Measurements from ENCODE around the gene DPP10. TPM values are rescaled to one million over a fixed set of nuclear protein-coding genes. Genes with fewer than 3 reads are reported as not detected.
"Not testable (repeated sequence)": the region's sequence is repeated elsewhere in the genome, so short reads cannot be mapped to it uniquely, and the experiment has no call there.

The DPP10 gene
- total RNA-seq, 4 donors from 2014 or later: 0.13 to 2.8 (median 0.48) TPM; not detected in 1

DNA sequence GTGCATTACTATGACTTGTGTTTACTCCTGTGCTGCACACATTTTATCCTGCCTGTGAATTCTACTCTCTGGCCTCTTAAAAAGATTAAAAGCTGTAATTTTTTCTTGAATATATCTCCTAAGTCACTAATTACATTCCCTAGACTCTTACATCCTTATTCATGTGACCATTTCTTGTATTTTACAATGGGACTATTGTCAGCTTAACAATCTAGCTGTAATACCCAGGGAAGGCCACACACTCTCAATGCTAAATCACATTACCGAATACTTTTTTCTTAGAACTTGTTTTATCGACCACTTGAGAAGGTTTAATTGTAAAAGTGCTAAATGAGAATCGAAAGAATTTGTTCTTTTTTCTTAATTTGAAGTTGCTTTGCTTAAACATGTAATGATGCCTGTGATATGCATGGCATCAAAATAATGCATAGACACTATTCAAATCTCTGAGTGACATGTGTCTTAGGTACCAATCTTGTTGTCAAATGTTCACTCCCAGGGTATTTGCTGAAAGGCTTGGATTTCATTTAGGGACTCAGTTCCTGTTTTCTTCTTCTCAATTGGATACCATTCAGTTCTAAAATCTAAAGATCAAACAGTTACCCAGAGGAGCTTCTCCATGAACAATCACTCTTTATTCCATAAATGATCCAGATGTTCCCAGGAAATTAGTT, 498.5 kb downstream of the DPP10 start:
- DNase-seq (ENCODE audit: low spot score) (no peak), ATAC-seq (ENCODE audit: low FRiP score) (no peak)
- TF ChIP-seq, protein P1, sequence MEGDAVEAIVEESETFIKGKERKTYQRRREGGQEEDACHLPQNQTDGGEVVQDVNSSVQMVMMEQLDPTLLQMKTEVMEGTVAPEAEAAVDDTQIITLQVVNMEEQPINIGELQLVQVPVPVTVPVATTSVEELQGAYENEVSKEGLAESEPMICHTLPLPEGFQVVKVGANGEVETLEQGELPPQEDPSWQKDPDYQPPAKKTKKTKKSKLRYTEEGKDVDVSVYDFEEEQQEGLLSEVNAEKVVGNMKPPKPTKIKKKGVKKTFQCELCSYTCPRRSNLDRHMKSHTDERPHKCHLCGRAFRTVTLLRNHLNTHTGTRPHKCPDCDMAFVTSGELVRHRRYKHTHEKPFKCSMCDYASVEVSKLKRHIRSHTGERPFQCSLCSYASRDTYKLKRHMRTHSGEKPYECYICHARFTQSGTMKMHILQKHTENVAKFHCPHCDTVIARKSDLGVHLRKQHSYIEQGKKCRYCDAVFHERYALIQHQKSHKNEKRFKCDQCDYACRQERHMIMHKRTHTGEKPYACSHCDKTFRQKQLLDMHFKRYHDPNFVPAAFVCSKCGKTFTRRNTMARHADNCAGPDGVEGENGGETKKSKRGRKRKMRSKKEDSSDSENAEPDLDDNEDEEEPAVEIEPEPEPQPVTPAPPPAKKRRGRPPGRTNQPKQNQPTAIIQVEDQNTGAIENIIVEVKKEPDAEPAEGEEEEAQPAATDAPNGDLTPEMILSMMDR (IDR thresholded peaks at IDR 0.05): no peak

DNA sequence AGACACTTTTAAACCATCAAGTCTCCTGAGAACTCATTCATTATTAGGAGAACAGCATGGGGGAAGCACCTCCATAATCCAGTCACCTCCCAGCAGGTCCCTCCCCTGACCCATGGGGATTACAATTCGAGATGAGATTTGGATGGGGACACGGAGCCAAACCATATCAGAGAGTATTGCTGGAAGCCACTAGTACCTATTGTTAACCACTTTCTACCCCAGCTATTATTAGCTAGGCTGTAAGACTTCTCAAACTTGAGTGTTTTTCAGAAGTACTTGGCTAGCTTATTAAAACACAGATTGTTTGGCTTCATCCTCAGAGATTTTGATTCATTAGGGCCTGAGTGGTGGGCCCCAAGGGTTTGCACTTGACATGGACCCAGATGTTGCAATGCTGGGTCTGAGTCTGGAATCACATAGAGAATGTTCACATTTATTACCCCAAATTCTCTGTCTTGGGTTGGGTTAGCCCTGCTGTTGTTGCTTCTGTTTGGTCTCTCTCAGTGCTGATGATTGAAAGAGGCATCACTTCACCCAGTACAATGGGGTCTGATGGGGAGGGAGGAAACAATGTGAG, 506.9 kb downstream of the DPP10 start:
- ATAC-seq (ENCODE audit: low FRiP score) (no peak), DNase-seq (ENCODE audit: low spot score) (no peak)
- TF ChIP-seq, protein P1 (IDR thresholded peaks at IDR 0.05): no peak

DNA sequence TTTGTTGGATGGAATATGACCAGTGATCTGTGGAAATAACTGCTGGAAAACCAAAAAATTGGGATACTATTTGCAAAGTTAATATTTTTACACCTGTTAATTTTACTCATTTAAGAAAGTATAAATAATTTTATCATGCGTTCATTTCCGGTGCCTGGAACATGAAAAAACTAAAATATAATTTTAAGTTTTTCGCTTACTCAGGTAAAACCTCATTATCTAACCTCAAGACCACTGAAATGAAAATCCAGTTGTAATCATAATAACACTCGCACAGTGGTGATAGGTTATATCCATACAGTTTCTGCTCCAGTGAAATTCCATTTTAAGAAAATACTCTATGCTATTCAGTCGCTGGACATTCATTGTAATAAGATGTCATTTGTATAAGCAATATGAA, 517.9 kb downstream of the DPP10 start:
- ATAC-seq (ENCODE audit: low FRiP score) (no peak), DNase-seq (ENCODE audit: low spot score) (no peak)
- TF ChIP-seq, protein P1 (IDR thresholded peaks at IDR 0.05): no peak

DNA sequence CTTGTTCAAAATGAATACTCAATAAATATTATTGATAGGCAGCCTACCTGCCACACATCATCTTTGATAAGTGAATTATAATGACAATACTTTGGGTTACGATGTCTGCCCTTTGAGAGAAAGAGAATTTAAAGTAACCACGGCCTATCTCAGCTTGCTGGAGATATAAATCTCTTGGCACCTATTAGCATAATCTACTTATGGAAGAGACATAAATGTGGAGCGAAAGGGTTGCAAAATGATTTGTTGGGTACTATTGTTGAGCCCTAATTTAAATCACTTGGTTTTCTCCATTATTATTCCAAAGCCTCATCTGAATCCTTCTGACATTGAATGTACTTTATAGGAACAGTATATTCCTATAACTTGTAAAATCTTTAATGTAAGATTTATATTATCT, 520.1 kb downstream of the DPP10 start:
- TF ChIP-seq, protein P1 (IDR thresholded peaks at IDR 0.05): no peak
- ATAC-seq (ENCODE audit: low FRiP score) (no peak), DNase-seq (ENCODE audit: low spot score) (no peak)

- TF ChIP-seq, protein P1 (IDR thresholded peaks at IDR 0.05): no peak
- DNase-seq (ENCODE audit: low spot score): no peak
- ATAC-seq (ENCODE audit: low FRiP score): no peak
Measured at GRCh38 chr2:114968748-114969400, 526.4 kb downstream of the DPP10 start.

DNA sequence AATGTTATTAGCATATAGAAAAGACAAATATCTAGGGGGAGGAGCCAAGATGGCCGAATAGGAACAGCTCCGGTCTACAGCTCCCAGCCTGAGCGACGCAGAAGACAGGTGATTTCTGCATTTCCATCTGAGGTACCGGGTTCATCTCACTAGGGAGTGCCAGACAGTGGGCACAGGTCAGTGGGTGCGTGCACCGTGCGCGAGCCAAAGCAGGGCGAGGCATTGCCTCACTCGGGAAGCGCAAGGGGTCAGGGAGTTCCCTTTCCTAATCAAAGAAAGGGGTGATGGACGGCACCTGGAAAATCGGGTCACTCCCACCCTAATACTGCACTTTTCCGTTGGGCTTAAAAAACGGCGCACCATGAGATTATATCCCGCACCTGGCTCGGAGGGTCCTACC, 561.9 kb downstream of the DPP10 start:
- ATAC-seq (ENCODE audit: low FRiP score): not testable (repeated sequence)

DNA sequence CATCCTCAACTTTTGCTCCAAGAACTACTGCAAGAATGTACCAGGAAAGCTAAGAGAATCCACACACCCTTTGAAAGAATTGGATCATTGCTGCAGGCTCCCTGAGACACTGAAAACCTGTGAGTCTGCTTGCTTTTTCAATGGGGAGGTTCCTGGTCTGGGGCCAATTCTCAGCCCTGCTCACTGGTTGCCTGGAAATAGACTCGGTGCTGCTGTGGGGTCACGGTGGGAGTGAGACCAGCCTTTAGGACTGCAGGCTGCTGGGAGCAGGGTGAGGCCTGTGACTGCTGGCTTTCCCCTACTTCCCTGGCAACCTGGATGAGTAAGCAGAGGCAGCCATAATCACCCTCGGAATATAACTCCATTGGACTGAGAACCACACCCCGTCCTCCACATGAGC, 569.3 kb downstream of the DPP10 start:
- TF ChIP-seq, protein P1 (IDR thresholded peaks at IDR 0.05): no peak

More for the DNA sequence above, 561.9 kb downstream of the DPP10 start:
- not testable (repeated sequence) for DNase-seq (ENCODE audit: low spot score)

DNA sequence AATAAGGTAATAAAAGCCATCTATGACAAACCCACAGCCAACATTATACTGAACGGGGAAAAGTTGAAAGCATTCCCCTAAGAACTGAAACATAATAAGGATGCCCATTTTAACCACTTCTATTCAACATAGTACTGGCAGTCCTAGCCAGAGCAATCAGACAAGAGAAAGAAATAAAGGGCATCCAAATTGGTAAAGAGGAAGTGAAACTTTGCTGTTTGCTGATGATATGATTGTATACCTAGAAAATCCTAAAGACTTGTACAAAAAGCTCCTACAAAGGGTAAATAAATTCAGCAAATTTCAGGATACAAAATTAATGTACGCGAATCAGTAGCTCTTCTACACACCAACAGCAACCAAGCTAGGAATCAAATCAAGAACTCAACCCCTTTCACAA, 579.6 kb downstream of the DPP10 start:
- not testable (repeated sequence) for ATAC-seq (ENCODE audit: low FRiP score); DNase-seq (ENCODE audit: low spot score)

More for the DNA sequence above, 569.3 kb downstream of the DPP10 start:
- DNase-seq (ENCODE audit: low spot score) (no peak), ATAC-seq (ENCODE audit: low FRiP score) (no peak)

Data from omental fat pad (tissue), 4 donors.